HepG2 (cell line): ENCODE results near the gene BMPR2.

Experiments used
- CBX5 ChIP-seq: sonication (generic); formaldehyde crosslinking; IDR thresholded peaks from 2 replicates; pipeline ENCODE4 v1.4.0; 2020; ENCODE audit warnings: missing genetic modification reagents, borderline replicate concordance
- DNMT1 ChIP-seq: sonication (generic); formaldehyde crosslinking; IDR thresholded peaks from 2 replicates; pipeline ENCODE4 v1.5.1; 2020; ENCODE audit warnings: mild to moderate bottlenecking, missing genetic modification reagents
- GABPA ChIP-seq, 2 experiments: IDR thresholded peaks; 2 replicates each; pipeline ENCODE4 v1.6.1; 2011 to 2016; ENCODE audit warnings: low read depth in 2 of 2, low read length in 1 of 2, missing biosample characterization in 1 of 2, missing genetic modification characterization in 1 of 2
- KLF13 ChIP-seq: sonication (generic); formaldehyde crosslinking; IDR thresholded peaks from 2 replicates; pipeline ENCODE4 v1.4.0; 2020; ENCODE audit warnings: mild to moderate bottlenecking, missing genetic modification reagents
- MAFG ChIP-seq: sonication (generic); formaldehyde crosslinking; IDR thresholded peaks from 2 replicates; pipeline ENCODE4 v1.5.1; 2020; ENCODE audit warnings: mild to moderate bottlenecking, missing genetic modification reagents
- MEIS2 ChIP-seq: sonication (generic); formaldehyde crosslinking; IDR thresholded peaks from 2 replicates; pipeline ENCODE4 v1.9.0; 2021; ENCODE audit warnings: mild to moderate bottlenecking, missing genetic modification reagents
- NCOR1 ChIP-seq: fragments of 200-600 bp; sonication (generic); IDR thresholded peaks from 2 replicates; pipeline ENCODE4 v1.7.0; 2017; ENCODE audit warnings: antibody characterized with exemption, low read length, borderline replicate concordance
- NFYB ChIP-seq: sonication (generic); formaldehyde crosslinking; IDR thresholded peaks from 2 replicates; pipeline ENCODE4 v1.4.0; 2020; ENCODE audit warnings: missing genetic modification reagents
- POLR2AphosphoS5 ChIP-seq: IDR thresholded peaks from 2 replicates; pipeline ENCODE4 v1.6.1; 2012; ENCODE audit warnings: low read depth, low read length
- PTBP1 ChIP-seq: fragments of 200-400 bp; formaldehyde crosslinking; IDR thresholded peaks from 2 replicates; pipeline ENCODE4 v1.6.1; 2018; ENCODE audit warnings: low read length, low read depth; ENCODE audit not compliant: poor library complexity, severe bottlenecking
- RNF219 ChIP-seq: sonication (generic); formaldehyde crosslinking; IDR thresholded peaks from 2 replicates; pipeline ENCODE4 v1.5.0; 2020; ENCODE audit warnings: mild to moderate bottlenecking, missing genetic modification reagents
- TARDBP ChIP-seq: sonication (generic); formaldehyde crosslinking; IDR thresholded peaks from 2 replicates; pipeline ENCODE4 v1.8.0; 2022; ENCODE audit warnings: mild to moderate bottlenecking, missing genetic modification reagents
- ZNF451 ChIP-seq: sonication (generic); formaldehyde crosslinking; IDR thresholded peaks from 2 replicates; pipeline ENCODE4 v1.5.0; 2020; ENCODE audit warnings: mild to moderate bottlenecking, missing genetic modification reagents
- TF ChIP-seq, protein P1 (sequence below): sonication (generic); formaldehyde crosslinking; IDR thresholded peaks from 2 replicates; pipeline ENCODE4 v1.5.1; 2020; ENCODE audit warnings: missing genetic modification reagents, mild to moderate bottlenecking, borderline replicate concordance

DNA sequence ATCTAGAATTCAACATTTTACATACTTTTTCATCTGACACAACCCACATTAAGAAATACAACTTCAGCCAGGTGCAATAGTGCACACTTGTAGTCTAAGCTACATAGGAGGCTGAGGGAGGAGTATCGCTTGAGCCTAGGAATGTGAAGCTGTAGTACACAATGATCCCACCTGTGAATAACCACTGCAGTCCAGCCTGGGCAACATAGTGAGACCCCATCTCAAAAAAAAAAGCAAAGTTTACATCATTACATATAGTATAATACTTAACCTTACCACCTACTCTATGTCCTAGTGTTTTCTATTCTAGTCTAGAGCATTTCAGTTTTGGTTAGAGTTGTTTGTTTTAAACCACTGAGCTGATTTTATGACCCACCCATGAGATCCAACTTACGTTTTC is 172.1 kb downstream of the BMPR2 start:
- TF ChIP-seq RNF219 (CRISPR knock-in tag), result no peak
- TF ChIP-seq CBX5 (CRISPR knock-in tag), result no peak
- TF ChIP-seq NCOR1, result no peak
- no peak for TF ChIP-seq MEIS2 (CRISPR knock-in tag)
- TF ChIP-seq, protein P1, sequence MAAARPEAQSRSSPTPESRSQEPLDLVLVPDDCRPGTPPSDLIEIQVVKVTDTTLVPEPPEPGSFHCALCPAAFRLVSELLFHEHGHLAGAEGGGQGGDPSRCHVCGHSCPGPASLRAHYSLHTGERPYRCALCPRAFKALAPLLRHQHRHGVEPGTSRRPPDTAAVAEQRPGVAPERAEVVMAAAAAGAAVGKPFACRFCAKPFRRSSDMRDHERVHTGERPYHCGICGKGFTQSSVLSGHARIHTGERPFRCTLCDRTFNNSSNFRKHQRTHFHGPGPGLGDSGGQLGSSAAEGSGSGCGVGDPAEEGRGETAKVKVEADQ (CRISPR knock-in tag), result no peak
- TF ChIP-seq POLR2AphosphoS5, result no peak
- no peak for TF ChIP-seq KLF13 (CRISPR knock-in tag)
- TF ChIP-seq TARDBP (CRISPR knock-in tag), result no peak
- no peak for TF ChIP-seq ZNF451 (CRISPR knock-in tag)
- TF ChIP-seq MAFG, result no peak
- TF ChIP-seq GABPA (IDR thresholded peaks at IDR 0.05; ENCODE audit: low read depth, low read length), result no peak
- no peak for TF ChIP-seq GABPA (CRISPR knock-in tag; IDR thresholded peaks at IDR 0.05; ENCODE audit: low read depth)
- no peak for TF ChIP-seq PTBP1
- no peak for TF ChIP-seq NFYB (CRISPR knock-in tag)
- TF ChIP-seq DNMT1 (CRISPR knock-in tag), result no peak
